ENCODE results near the gene NDUFAF7.

DNA sequence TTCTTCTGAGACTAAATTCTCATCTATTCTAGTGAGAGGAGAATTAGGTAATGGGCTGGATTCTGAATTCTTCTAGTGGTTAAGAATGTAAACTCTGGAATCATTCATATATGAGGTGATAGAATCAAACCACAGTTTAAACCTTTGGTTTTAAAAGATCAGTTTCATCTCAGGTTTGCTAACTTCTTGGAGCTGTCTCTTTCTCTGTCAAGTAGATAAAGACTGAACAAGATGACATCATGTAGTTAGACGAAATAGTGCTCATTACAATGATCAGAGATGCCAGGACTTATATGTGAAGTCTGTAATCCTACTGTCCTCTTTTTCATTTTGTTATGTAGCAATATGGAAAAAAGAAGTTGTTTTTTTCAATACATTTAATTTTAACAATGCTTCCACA, 30.2 kb upstream of the NDUFAF7 start:
- no peak for TF ChIP-seq CTCF (IDR thresholded peaks at IDR 0.05)
- no peak for TF ChIP-seq EP300 (IDR thresholded peaks at IDR 0.05)
- no peak for TF ChIP-seq POLR2A (IDR thresholded peaks at IDR 0.05)

Data from ovary (tissue), 3 donors.